ENCODE data around the gene DIABLO. TPM values are rescaled to one million over a fixed set of nuclear protein-coding genes. Genes with fewer than 3 reads are reported as not detected.

The DIABLO gene
- polyA plus RNA-seq, 1 of the 3 experiments (the other 2 are of a cell fraction) = 78.9 TPM

- POLR2A ChIA-PET = interaction anchor here (1.0 to 1.3 kb wide), 4 partner anchors 23 to 44 kb away, joined by 3 to 7 read pairs (median 4); partner anchors contain the start of gene DIABLO
- Histone ChIP-seq H3K9ac (peak within 1 kb of the TSS; percentile 91), H3K27ac (ENCODE audit: low read depth in 2 of 2, low read length in 1 of 2) (peak within 1 kb of the TSS; percentile 86 to 89), H3K79me2 (ENCODE audit: insufficient read depth) (peaks cover 26% of the 10 kb centered on the region; the same call in 1 of the 2 replicates), H3K27me3 (ENCODE audit: insufficient read depth) (no peaks in the 10 kb centered on the region), H3K9me2 (no peaks in the 10 kb centered on the region), H3K36me3 (replicated peaks in 1 of 2; ENCODE audit: control insufficient read depth in 1 of 2, insufficient read depth in 2 of 2, low read length in 1 of 2) (peaks cover 15 to 16% of the 10 kb centered on the region in 2 experiments), H3K4me3 (ENCODE audit: low read depth in 2 of 2, low read length in 1 of 2) (peak within 1 kb of the TSS; percentile 84 to 86), H3K9me3 (no peaks in the 10 kb centered on the region), H3F3A (replicated peaks; ENCODE audit: insufficient read depth) (peaks cover 21% of the 10 kb centered on the region), H4K20me1 (ENCODE audit: insufficient read depth) (no peaks in the 10 kb centered on the region), H2AFZ (ENCODE audit: low read depth) (peak within 1 kb of the TSS; percentile 88), H3K4me2 (peak within 1 kb of the TSS; percentile 87), H3K4me1 (ENCODE audit: control insufficient read depth in 1 of 2, insufficient read depth in 2 of 2, low read depth in 1 of 2, low read length in 1 of 2) (peaks cover 0 to 4% of the 10 kb centered on the region in 2 experiments; a peak in 1 of 4 replicates)
- WGBS (ENCODE audit: low lambda C conversion rate) = under 1% methylated on average over 17 of the region's 56 CpGs
- CTCF ChIA-PET = interaction anchor here (0.6 to 1.5 kb wide), 7 partner anchors 10 to 136 kb away, joined by 3 to 6 read pairs (median 3); partner anchors contain the start of gene DIABLO
- DNase-seq = peak; percentile 96
- TF ChIP-seq NRF1 (IDR thresholded peaks at IDR 0.05; ENCODE audit: low read depth, low read length) = peak; percentile 28
- peak; percentile 86 for TF ChIP-seq CHD2 (IDR thresholded peaks at IDR 0.05; ENCODE audit: low read length, partially characterized antibody)
- TF ChIP-seq FOSL2 (IDR thresholded peaks at IDR 0.05; ENCODE audit: borderline replicate concordance, low read depth) = no peak
- TF ChIP-seq GATA2 (CRISPR knock-in tag; IDR thresholded peaks at IDR 0.05) = no peak
- TF ChIP-seq, protein P1, sequence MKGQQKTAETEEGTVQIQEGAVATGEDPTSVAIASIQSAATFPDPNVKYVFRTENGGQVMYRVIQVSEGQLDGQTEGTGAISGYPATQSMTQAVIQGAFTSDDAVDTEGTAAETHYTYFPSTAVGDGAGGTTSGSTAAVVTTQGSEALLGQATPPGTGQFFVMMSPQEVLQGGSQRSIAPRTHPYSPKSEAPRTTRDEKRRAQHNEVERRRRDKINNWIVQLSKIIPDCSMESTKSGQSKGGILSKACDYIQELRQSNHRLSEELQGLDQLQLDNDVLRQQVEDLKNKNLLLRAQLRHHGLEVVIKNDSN (IDR thresholded peaks at IDR 0.05; ENCODE audit: borderline replicate concordance, low read depth) = peak; percentile 100
- peak; percentile 82 for TF ChIP-seq GABPA (IDR thresholded peaks at IDR 0.05; ENCODE audit: low read depth)
- TF ChIP-seq YY1 (IDR thresholded peaks at IDR 0.05; ENCODE audit: low read depth) = peak; percentile 90
- peak; percentile 16; the same call in 1 of the 2 replicates for TF ChIP-seq FOXM1 (IDR thresholded peaks at IDR 0.05; ENCODE audit: low read depth)
- no peak for TF ChIP-seq CTCF (IDR thresholded peaks at IDR 0.05)
- peak; percentile 59 for TF ChIP-seq PBX3 (IDR thresholded peaks at IDR 0.05)
- TF ChIP-seq EZH2phosphoT487 (IDR thresholded peaks at IDR 0.05; ENCODE audit: borderline replicate concordance, low read depth) = no peak
- no peak for TF ChIP-seq RXRA (IDR thresholded peaks at IDR 0.05; ENCODE audit: borderline replicate concordance, low read depth)
- TF ChIP-seq, protein P2, sequence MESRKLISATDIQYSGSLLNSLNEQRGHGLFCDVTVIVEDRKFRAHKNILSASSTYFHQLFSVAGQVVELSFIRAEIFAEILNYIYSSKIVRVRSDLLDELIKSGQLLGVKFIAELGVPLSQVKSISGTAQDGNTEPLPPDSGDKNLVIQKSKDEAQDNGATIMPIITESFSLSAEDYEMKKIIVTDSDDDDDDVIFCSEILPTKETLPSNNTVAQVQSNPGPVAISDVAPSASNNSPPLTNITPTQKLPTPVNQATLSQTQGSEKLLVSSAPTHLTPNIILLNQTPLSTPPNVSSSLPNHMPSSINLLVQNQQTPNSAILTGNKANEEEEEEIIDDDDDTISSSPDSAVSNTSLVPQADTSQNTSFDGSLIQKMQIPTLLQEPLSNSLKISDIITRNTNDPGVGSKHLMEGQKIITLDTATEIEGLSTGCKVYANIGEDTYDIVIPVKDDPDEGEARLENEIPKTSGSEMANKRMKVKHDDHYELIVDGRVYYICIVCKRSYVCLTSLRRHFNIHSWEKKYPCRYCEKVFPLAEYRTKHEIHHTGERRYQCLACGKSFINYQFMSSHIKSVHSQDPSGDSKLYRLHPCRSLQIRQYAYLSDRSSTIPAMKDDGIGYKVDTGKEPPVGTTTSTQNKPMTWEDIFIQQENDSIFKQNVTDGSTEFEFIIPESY (IDR thresholded peaks at IDR 0.05; ENCODE audit: borderline replicate concordance, low read depth) = peak; percentile 51; the same call in 1 of the 2 replicates
- no peak for TF ChIP-seq RAD21 (IDR thresholded peaks at IDR 0.05; ENCODE audit: low read length)
- no peak for TF ChIP-seq SMC3 (IDR thresholded peaks at IDR 0.05; ENCODE audit: low read depth, low read length)
- TF ChIP-seq TAF1 (IDR thresholded peaks at IDR 0.05; ENCODE audit: borderline replicate concordance, low read depth, low read length) = peak; percentile 91
- TF ChIP-seq TEAD4 (IDR thresholded peaks at IDR 0.05; ENCODE audit: borderline replicate concordance, insufficient read depth) = no peak
- no peak for TF ChIP-seq RFX5 (IDR thresholded peaks at IDR 0.05; ENCODE audit: low read length)
- TF ChIP-seq NFIC (IDR thresholded peaks at IDR 0.05; ENCODE audit: borderline replicate concordance) = peak; percentile 81
- peak; percentile 10 to 58; a peak in 2 of 4 replicates for TF ChIP-seq EP300 (IDR thresholded peaks at IDR 0.05; ENCODE audit: borderline replicate concordance in 1 of 2, low read depth in 1 of 2, low read length in 1 of 2)
- TF ChIP-seq, protein P3, sequence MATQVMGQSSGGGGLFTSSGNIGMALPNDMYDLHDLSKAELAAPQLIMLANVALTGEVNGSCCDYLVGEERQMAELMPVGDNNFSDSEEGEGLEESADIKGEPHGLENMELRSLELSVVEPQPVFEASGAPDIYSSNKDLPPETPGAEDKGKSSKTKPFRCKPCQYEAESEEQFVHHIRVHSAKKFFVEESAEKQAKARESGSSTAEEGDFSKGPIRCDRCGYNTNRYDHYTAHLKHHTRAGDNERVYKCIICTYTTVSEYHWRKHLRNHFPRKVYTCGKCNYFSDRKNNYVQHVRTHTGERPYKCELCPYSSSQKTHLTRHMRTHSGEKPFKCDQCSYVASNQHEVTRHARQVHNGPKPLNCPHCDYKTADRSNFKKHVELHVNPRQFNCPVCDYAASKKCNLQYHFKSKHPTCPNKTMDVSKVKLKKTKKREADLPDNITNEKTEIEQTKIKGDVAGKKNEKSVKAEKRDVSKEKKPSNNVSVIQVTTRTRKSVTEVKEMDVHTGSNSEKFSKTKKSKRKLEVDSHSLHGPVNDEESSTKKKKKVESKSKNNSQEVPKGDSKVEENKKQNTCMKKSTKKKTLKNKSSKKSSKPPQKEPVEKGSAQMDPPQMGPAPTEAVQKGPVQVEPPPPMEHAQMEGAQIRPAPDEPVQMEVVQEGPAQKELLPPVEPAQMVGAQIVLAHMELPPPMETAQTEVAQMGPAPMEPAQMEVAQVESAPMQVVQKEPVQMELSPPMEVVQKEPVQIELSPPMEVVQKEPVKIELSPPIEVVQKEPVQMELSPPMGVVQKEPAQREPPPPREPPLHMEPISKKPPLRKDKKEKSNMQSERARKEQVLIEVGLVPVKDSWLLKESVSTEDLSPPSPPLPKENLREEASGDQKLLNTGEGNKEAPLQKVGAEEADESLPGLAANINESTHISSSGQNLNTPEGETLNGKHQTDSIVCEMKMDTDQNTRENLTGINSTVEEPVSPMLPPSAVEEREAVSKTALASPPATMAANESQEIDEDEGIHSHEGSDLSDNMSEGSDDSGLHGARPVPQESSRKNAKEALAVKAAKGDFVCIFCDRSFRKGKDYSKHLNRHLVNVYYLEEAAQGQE (IDR thresholded peaks at IDR 0.05; ENCODE audit: low read depth, low read length) = peak; percentile 60; the same call in 1 of the 2 replicates
- TF ChIP-seq FOXJ3 (CRISPR knock-in tag; IDR thresholded peaks at IDR 0.05) = no peak
- peak; percentile 100 for TF ChIP-seq ELF1 (IDR thresholded peaks at IDR 0.05)
- peak; percentile 43; the same call in 1 of the 2 replicates for TF ChIP-seq TCF12 (IDR thresholded peaks at IDR 0.05)
Observed at GRCh38 chr12:122266230-122266901, 40.5 kb upstream of the DIABLO start, which contains the start of gene VPS33A. Gene VPS33A (minus strand): TSS chr12:122266494. CDS start chr12:122266408, 86 bp downstream.
